Ovary (tissue), 9 donors: ENCODE data around the gene LDLRAD2. TPM values are rescaled to one million over a fixed set of nuclear protein-coding genes. Genes with fewer than 3 reads are reported as not detected.
"Not testable (repeated sequence)": the region's sequence is repeated elsewhere in the genome, so short reads cannot be mapped to it uniquely, and the experiment has no call there.

Source experiments
- DNase-seq, 5 donors: peaks; one replicate each; pipeline ENCODE4 v3.0.0-alpha.2; 2019 to 2020
- H3K27ac ChIP-seq, 2 donors: fragments of 200-600 bp; one replicate each; pipeline versions ENCODE4 v1.5.1 to v1.8.0; 2019 to 2022
- H3K27me3 ChIP-seq: fragments of 200-600 bp; one replicate; pipeline ENCODE4 v1.8.0; 2022
- H3K36me3 ChIP-seq: fragments of 200-600 bp; sonication (generic); one replicate; pipeline ENCODE4 v1.5.1; 2019
- H3K4me1 ChIP-seq: one replicate; pipeline ENCODE4 v1.8.1; 2013; ENCODE audit warnings: mild to moderate bottlenecking, moderate library complexity; ENCODE audit not compliant: insufficient read depth
- H3K4me3 ChIP-seq: fragments of 200-600 bp; sonication (generic); one replicate; pipeline ENCODE4 v1.5.1; 2017
- H3K9me3 ChIP-seq, 2 donors: fragments of 200-600 bp in 1 of 2; sonication (generic) in 1 of 2; one replicate each; pipeline versions ENCODE4 v1.5.1 to v1.8.1; 2013 to 2019; ENCODE audit warnings: mild to moderate bottlenecking in 1 of 2, moderate library complexity in 1 of 2
- EP300 ChIP-seq: sonication (generic); formaldehyde crosslinking; IDR thresholded peaks from one replicate; pipeline ENCODE4 v1.6.1; 2017; ENCODE audit warnings: antibody characterized with exemption
- POLR2A ChIP-seq: fragments of 450-650 bp; IDR thresholded peaks from one replicate; pipeline ENCODE4 v1.6.1; 2017; ENCODE audit warnings: antibody characterized with exemption, mild to moderate bottlenecking, moderate library complexity
- WGBS, 3 donors: extraction: QIAGEN DNeasy Blood & Tissue Kit in 1 of 3; methylation state at CpG; one replicate each; pipeline versions ENCODE4 v1.1.5 to v1.1.7; 2013 to 2017; 5-methylcytosine and 5-hydroxymethylcytosine counted together
- intact Hi-C, 4 donors: fragments of 100-400 bp; cut with DNase I; formaldehyde crosslinking; loops; one replicate each; pipeline versions ENCODE4 v1.11.0 to v1.15.1; 2022 to 2023
- polyA plus RNA-seq, 2 donors: library from polyadenylated mRNA; stranded (reverse); fragments of 200-250 nt in 1 of 2; fragments of 350-450 nt in 1 of 2; fragmentation: Illumina TruSeq in 1 of 2; extraction: RNeasy Lipid Tissue Mini Kit (QIAGEN cat#74804) in 1 of 2; gene quantifications; one replicate each; pipeline ENCODE4 v1.2.3, GENCODE V29; 2013 to 2014
- total RNA-seq, 7 donors: library from RNA; depleted of rRNA in 2 of 7; stranded (reverse); fragments of >200 nt in 2 of 7; fragmentation: NEBNext Ultra II Directional in 3 of 7; extraction: Animal tissue kit (Norgen Biotek cat#: 25700) in 3 of 7; gene quantifications; one replicate each; pipeline versions ENCODE4 v1.1.0 to v1.2.4, GENCODE V29; 2016 to 2023
- TF ChIP-seq, protein P1 (sequence below), 3 donors: fragments of 450-650 bp in 2 of 3; fragments of 200-600 bp in 1 of 3; IDR thresholded peaks; one replicate each; pipeline versions ENCODE4 v1.5.1 to v1.8.0; 2016 to 2022; ENCODE audit warnings: antibody characterized with exemption in 3 of 3, mild to moderate bottlenecking in 1 of 3
- donor health status: DM: no; HTN: no; CAD: no; lungs with moderate emphysema.
- donor health status: DM: no; HTN: no; CAD: no.
- donor health status: Bipolar disorder and iron deficiency.
- donor health status: DM: yes; HTN: yes; CAD: no.
- donor health status: DM: no; HTN: no; CAD: no.
- donor health status: DM: yes; HTN: yes; CAD: no.

LDLRAD2 gene
- total and polyA plus RNA-seq, 9 donors: 0.07 to 0.88 (median 0.23) TPM; not detected in 2

DNA sequence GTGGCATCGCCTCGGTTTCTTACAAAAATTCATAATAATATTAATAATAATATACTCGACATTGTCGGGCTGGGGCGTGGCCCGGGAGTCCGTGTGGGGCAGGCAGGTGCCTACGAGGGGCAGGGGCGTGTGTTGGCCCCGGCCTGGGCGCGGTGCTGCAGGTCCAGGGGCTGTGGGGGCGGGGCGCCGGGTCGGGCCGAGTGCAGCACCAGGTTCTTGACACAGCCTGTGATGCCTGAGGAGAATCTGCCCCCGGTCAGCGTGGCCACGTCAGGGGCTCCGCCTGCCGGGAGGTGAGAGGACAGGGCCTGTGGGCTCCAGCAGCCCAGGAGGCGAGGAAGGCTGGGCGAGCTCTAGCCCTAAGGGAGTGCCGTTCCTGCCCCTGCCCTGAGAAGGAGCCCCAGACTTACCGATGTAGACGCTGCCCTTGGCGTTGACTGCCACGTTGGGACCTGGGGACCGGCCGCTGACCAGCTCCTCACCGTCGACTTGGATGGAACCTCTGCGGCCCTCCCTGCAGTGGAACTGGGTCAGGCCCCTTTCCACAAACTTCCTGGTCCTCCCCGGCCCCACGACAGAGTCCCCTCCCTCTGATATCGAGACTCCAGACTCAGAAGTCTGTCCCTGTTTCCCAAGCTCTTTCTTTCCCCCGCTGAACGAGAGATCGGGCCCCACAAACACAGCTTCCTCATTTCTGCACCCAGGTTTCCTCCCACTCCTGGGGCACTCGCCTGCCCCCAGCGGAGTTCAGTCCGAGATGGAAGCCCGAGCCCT is 11.3 kb downstream of the LDLRAD2 start:
- intact Hi-C loops: no loop called here
- Histone ChIP-seq H3K9me3 (no peaks in the 10 kb centered on the region), H3K36me3 (no peaks in the 10 kb centered on the region), H3K4me1 (no peaks in the 10 kb centered on the region), H3K4me3 (no peak overlapping the region), H3K27me3 (no peaks in the 10 kb centered on the region), H3K27ac (no peak overlapping the region)
- no peak for TF ChIP-seq POLR2A
- TF ChIP-seq, protein P1, sequence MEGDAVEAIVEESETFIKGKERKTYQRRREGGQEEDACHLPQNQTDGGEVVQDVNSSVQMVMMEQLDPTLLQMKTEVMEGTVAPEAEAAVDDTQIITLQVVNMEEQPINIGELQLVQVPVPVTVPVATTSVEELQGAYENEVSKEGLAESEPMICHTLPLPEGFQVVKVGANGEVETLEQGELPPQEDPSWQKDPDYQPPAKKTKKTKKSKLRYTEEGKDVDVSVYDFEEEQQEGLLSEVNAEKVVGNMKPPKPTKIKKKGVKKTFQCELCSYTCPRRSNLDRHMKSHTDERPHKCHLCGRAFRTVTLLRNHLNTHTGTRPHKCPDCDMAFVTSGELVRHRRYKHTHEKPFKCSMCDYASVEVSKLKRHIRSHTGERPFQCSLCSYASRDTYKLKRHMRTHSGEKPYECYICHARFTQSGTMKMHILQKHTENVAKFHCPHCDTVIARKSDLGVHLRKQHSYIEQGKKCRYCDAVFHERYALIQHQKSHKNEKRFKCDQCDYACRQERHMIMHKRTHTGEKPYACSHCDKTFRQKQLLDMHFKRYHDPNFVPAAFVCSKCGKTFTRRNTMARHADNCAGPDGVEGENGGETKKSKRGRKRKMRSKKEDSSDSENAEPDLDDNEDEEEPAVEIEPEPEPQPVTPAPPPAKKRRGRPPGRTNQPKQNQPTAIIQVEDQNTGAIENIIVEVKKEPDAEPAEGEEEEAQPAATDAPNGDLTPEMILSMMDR (IDR thresholded peaks at IDR 0.05): no peak
- TF ChIP-seq EP300: no peak
- WGBS, 3 donors: 85 to 86% (median 85%) methylated on average over 42 to 44 of the region's 44 CpGs
- no peak for DNase-seq

DNA sequence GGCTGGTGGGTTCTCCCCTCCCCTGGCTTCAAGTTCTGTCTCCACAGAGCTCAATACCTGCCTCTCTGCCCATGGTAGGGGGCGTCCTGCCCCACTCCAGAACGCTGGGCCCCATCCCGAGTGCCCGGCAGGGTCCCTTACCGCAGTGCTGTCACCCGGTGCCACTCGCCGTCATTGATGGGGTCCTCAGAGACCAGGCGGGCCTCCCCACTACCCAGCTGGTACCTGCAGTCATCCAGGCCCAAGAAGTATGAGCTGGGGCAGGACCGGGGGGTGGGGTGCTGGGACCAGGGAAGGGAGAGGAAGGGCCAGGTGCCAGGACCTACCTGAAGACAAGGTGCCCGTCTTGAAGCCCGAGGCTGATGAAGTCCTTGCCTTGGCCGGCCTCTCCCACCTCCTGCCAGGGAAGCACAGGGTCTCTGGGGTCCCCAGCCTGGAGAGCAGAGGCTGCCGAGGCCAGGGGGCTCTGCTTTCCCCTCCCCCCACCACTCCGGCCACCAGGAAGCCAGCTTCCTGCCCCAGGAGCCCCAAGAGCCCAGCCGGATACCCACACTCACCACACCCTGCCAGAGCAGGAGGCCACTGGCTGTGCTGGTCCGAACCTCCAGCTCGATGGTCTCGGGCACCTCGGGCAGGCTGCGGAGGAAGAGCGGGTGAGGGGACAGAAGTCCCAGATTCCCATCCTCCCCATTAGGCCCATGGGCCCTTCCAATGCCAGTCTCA is 12.1 kb downstream of the LDLRAD2 start:
- no peak for TF ChIP-seq POLR2A
- Histone ChIP-seq H3K27ac (no peak overlapping the region), H3K27me3 (no peaks in the 10 kb centered on the region), H3K9me3 (no peaks in the 10 kb centered on the region), H3K36me3 (no peaks in the 10 kb centered on the region), H3K4me1 (no peaks in the 10 kb centered on the region), H3K4me3 (no peak overlapping the region)
- no peak for DNase-seq
- intact Hi-C loops: no loop called here
- 88 to 90% (median 89%) methylated on average over 22 of the region's 22 CpGs for WGBS, 3 donors

DNA sequence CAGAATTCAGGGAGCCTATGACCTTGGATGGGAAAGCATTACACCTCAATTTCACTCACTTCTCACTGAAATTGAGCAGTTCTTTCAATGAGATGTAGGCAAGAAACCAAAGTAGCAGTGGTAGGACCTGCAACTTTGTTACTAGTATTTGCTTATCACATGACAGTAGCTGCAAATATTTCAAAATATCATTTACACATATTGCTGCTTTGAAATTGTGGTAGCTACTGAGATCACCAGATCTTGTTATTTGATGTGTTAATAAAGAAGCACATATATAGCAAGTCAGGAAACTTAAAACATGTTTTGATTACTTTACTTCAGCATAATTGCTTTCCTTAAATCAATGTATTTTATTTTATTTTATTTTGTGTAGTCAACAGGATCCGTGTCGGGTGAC is 12.9 kb downstream of the LDLRAD2 start:
- Histone ChIP-seq H3K4me3 (no peak overlapping the region), H3K9me3 (no peaks in the 10 kb centered on the region), H3K4me1 (no peaks in the 10 kb centered on the region), H3K27me3 (no peaks in the 10 kb centered on the region), H3K27ac (no peak overlapping the region), H3K36me3 (no peaks in the 10 kb centered on the region)
- WGBS, 3 donors: 74 to 86% (median 77%) methylated on average over 2 of the region's 2 CpGs
- TF ChIP-seq EP300: no peak
- no peak for DNase-seq
- intact Hi-C loops: no loop called here

DNA sequence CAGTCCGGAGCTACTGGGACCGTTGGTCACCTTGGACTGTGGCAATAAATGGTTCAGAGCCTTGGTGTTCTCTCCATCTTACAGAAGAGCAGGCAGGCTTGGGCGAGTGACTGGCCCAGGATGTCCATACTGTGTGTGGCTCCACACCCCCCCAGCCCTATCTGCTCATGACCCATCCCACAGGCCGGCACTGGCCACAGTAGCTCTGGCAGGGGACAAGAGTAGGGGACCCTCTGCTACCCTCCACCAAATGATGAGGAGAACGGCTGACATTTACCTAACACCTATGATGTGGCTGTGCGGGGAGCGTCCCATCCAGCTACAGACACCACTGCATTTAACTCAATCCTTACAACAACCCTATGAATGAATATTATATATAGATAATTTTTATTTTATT is 13.3 kb downstream of the LDLRAD2 start:
- no peak for DNase-seq
- no peak overlapping the region for H3K27ac ChIP-seq
- intact Hi-C loops: no loop called here
- no peaks in the 10 kb centered on the region for H3K9me3 ChIP-seq
- no peaks in the 10 kb centered on the region for H3K4me1 ChIP-seq
- H3K36me3 ChIP-seq: no peaks in the 10 kb centered on the region
- H3K4me3 ChIP-seq: no peak overlapping the region
- H3K27me3 ChIP-seq: no peaks in the 10 kb centered on the region
- 87 to 95% (median 88%) methylated on average over 7 of the region's 7 CpGs for WGBS, 3 donors
- TF ChIP-seq EP300: no peak
- no peak for TF ChIP-seq POLR2A
- TF ChIP-seq, protein P1 (IDR thresholded peaks at IDR 0.05): no peak

DNA sequence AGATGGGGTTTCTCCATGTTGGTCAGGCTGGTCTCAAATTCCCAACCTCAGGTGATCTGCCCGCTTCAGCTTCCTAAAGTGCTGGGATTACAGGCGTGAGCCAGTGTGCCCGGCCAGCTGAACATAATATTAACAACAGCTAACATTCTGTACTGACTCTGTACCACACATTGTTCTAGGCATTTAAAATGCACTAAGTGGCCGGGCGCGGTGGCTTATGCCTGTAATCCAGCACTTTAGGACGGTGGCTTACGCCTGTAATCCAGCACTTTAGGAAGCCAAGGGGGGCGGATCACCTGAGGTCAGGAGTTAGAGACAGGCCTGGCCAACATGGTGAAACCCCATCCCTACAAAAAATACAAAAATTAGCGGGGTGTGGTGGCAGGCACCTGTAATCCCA is 14.6 kb downstream of the LDLRAD2 start:
- H3K4me3 ChIP-seq, H3K27me3 ChIP-seq, H3K9me3 ChIP-seq, H3K4me1 ChIP-seq, H3K36me3 ChIP-seq, H3K27ac ChIP-seq, intact Hi-C loops, DNase-seq: not testable (repeated sequence)
- WGBS, 3 donors: 93 to 96% (median 96%) methylated on average over 10 of the region's 10 CpGs

DNA sequence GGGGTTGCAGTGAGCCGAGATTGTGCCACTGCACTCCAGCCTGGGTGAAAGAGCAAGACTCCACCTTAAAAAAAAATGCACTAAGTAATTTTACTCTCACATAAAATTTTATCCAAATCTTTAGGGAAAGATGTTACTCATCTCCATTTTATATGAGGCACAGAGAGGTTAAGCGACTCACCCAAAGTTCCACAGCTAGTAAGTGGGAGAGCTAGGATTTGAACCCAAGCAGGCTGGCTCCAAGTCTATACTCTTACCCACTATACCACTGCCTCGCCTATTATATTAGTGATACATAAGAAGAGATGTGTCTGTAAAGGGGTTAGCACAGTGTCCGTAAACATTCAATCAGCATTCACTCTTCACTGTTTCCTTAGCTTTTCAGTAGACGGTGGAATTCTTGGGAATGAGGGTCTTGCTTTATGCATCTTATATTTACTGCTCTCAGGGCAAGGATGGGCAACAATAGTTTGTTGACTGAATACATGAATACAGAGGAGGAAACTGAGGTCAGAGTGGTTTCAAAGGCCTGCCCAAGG is 15.1 kb downstream of the LDLRAD2 start:
- TF ChIP-seq, protein P1 (IDR thresholded peaks at IDR 0.05): no peak
- TF ChIP-seq EP300: no peak
- no peak for TF ChIP-seq POLR2A
- no peaks in the 10 kb centered on the region for H3K4me1 ChIP-seq
- no peaks in the 10 kb centered on the region for H3K9me3 ChIP-seq
- 91 to 93% (median 92%) methylated on average over 5 of the region's 5 CpGs for WGBS, 3 donors
- DNase-seq: no peak
- H3K27me3 ChIP-seq: no peaks in the 10 kb centered on the region
- intact Hi-C loops: no loop called here
- H3K4me3 ChIP-seq: no peak overlapping the region
- no peaks in the 10 kb centered on the region for H3K36me3 ChIP-seq
- no peak overlapping the region for H3K27ac ChIP-seq
